SH-SY5Y (cell line): ENCODE data around the gene TSEN15.

ENCODE experiments used
- GATA2 ChIP-seq: IDR thresholded peaks from 2 replicates; pipeline ENCODE4 v1.6.1; 2011; ENCODE audit warnings: mild to moderate bottlenecking, low read depth, low read length
- GATA3 ChIP-seq: IDR thresholded peaks from 2 replicates; pipeline ENCODE4 v1.6.1; 2011; ENCODE audit warnings: low read depth, mild to moderate bottlenecking, low read length, moderate library complexity

TSEN15 gene

GRCh38 chr1:184051485-184052193 is at the start of gene TSEN15:
TSS of gene TSEN15 (plus strand) at chr1:184051730. CDS start at chr1:184051756, 26 bp downstream.
- no peak for TF ChIP-seq GATA2
- TF ChIP-seq GATA3 = no peak

DNA sequence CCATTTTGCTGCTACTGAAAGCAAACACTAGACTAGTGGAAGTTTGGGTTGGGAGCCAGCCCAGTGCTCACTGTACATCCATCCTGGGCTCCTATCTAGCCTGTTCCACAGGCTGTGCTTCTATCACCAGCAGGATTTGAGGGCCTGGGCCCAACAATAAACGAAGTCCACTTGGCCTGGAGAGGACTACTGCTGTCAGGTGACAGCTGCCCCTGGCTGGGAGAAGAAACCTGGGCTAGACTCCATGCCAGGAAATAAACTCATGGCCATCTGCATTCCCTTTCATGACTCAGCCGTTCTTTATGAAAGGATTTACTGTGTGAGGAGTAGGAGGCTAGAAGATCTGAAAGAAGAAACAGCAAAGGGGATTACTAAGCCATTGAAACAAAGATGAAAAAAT is 49.5 kb upstream of the TSEN15 start:
- TF ChIP-seq GATA3 = no peak
- TF ChIP-seq GATA2 = no peak

DNA sequence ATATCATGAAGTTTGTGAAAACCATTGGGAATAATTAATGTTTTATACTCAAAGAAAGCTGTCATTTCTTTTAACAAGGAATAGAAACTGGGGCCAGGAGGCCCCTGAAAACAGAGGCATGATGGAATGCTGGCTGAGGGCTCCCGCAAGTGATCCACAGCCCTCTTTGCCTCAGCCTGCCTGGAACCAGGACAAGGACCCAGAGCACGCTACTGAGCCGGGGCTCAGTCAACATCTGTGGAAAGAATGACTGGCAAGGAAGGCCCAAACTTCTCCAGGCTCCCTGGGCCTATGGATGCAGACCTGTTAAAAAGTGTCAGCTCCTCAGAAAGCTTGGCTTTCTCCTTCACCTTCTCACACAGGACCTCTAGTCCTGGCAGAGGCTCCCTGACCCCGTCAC is 46.6 kb upstream of the TSEN15 start:
- TF ChIP-seq GATA3 (no peak), GATA2 (no peak)

DNA sequence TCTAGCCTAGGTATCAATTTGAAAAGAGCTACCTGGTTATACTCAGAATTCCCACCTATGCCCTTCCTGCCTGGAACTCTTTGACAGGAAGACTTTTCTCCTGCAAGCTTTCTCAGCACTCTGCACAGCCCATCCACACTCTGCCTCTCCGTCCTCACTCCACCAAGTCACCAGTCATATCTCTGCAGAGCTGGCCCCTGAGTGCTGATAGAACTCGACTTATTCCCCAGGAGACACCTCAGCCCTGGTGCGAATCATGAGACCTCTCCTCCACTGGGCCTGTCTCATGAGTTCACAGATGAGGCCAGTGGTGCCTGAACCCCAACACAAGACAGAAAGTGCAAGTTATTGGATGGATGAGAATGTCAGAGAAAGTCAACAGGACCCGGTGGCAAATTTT is 46.0 kb upstream of the TSEN15 start:
- TF ChIP-seq GATA3 = no peak
- no peak for TF ChIP-seq GATA2

GRCh38 chr1:184010788-184011187 is 40.7 kb upstream of the TSEN15 start:
- TF ChIP-seq GATA3 (no peak), GATA2 (no peak)

DNA sequence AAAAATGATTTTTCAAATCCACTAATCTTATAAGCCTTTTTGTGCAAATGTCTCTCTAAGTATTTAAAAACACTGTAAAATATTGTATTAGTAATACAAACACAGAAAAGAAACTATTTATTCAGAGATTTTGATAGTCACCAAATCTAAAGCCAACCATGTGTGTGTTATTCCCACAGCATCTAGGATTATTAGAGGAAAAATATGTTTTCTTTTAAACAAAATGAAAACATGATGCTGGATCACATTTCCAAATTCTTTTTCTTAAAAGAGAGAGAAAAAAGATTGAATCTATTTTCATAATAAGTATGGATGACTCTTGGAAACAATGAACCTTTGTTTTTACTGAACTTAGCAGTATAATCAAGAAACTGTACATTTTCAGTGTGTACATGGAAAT is 39.3 kb upstream of the TSEN15 start:
- TF ChIP-seq GATA2 (no peak), GATA3 (no peak)

GRCh38 chr1:184014271-184014670 is 37.3 kb upstream of the TSEN15 start:
- no peak for TF ChIP-seq GATA2
- TF ChIP-seq GATA3 = no peak

DNA sequence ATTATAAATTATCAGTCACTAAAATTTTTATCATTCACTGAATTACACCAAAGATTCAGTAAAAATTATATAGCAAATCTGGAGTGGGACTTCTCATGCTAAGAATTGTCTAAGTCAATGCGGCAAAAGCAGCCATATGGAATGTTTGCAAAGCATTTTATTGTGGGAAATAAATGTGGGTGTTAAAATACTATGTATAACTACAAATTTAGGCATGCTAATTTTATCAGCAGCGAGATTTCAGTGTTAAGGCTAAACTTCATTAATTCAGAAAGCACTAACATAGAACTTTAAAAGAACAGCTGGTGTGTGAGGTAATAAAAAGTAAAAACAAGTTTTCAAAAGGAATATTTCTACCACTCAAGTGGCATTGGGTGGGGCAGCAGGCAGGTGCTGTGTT is 35.4 kb upstream of the TSEN15 start:
- TF ChIP-seq GATA3 (no peak), GATA2 (no peak)

DNA sequence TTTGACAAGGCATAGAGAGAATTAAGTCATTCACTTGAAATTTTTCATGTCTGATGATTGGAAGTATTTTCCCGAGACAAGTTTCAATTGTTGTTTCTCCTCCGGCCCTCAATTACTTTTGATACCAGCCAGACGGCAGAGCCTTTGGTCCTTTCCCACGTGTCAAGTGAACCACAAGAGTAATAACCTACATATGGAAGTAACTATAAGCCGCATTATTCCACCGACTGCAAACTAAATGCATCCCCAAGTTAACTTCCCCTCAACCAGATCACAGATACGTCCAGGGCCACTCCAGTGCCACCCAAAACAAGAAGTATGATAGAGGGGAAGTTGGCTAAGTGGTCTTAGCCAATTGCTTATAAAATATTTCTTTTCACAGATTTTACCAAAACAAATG is 34.2 kb upstream of the TSEN15 start:
- TF ChIP-seq GATA2 (no peak), GATA3 (no peak)

- TF ChIP-seq GATA3 = no peak
- TF ChIP-seq GATA2 = no peak
These were observed 32.9 kb upstream of the TSEN15 start for GRCh38 chr1:184018622-184019021.

GRCh38 chr1:184019069-184019468 is 32.5 kb upstream of the TSEN15 start:
- no peak for TF ChIP-seq GATA3
- TF ChIP-seq GATA2 = no peak

DNA sequence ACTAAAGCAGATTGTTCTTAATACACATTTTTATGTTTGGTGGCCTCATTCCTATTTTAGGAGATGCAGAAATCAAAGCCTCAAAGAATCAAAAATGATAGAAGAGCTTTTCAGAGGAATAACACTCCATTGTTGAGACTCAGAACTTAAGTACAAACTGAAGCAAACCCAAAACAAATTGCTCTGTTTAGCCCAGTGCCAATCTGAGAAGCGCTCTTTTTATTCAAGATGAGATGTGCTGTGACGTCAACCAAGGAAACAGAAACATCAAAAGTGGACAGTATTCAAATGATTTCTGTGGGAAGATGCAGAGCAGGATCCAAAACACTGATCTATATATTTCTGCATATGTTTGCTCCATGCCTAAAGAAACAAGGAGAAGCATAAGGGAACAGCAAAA is 32.0 kb upstream of the TSEN15 start:
- TF ChIP-seq GATA3 (no peak), GATA2 (no peak)

- TF ChIP-seq GATA2 (no peak), GATA3 (no peak)
These were observed 31.2 kb upstream of the TSEN15 start for GRCh38 chr1:184020328-184020727.

DNA sequence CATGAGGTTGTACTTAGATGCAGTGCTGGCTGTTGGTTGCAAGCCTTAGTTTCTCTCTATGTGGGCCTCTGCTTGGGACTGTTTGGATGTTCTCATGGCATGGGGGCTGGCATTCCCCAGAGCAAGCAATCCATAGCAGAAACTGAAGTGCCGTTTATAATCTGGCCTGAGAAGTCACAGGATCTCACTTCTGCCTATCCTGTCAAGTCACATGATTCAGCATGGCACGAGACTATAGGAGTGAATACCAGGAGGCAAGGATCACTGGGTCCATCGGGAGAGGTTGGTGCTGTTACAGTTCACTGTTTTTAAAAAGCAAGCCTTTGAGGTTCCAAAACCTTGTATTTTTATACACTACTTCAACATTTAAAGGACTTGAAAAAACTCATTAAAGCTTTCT is 30.7 kb upstream of the TSEN15 start:
- no peak for TF ChIP-seq GATA3
- TF ChIP-seq GATA2 = no peak

GRCh38 chr1:184021728-184022127 is 29.8 kb upstream of the TSEN15 start:
- TF ChIP-seq GATA2 = no peak
- TF ChIP-seq GATA3 = no peak

DNA sequence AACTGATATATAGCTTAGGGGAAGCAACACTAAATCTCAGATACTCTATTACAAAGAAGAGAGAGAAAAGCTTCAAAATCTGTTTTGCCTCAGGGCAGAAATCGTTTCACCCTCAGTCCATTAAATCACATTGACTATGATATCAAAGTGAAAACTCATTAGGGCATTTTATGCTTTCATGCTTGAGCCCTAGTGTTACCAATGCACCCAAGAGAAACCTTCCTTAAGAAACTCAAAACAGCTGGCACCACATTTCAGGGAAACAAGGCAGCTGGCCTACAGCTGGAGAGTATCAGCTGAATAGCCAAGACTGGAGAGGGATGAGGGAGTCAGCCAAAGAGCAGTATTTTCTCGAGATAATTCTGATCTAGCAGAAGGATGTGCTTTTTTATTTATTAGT is 28.9 kb upstream of the TSEN15 start:
- no peak for TF ChIP-seq GATA3
- TF ChIP-seq GATA2 = no peak

- TF ChIP-seq GATA2 = no peak
- TF ChIP-seq GATA3 = no peak
These were observed 28.4 kb upstream of the TSEN15 start for GRCh38 chr1:184023171-184023570.
